ENCODE measurements around the gene BATF2. TPM values are rescaled to one million over a fixed set of nuclear protein-coding genes. Genes with fewer than 3 reads are reported as not detected.

BATF2 gene
- polyA plus RNA-seq, 2 of the 4 experiments (the other 2 are of a cell fraction): 0.21 to 0.67 TPM

- Histone ChIP-seq H3K4me3 (no peak overlapping the region), H3K9me3 (no peaks in the 10 kb centered on the region), H3K4me1 (peaks cover 6% of the 10 kb centered on the region; the same call in 2 of the 3 replicates), H3K27ac (no peak overlapping the region), H3K4me2 (no peak overlapping the region)
- ATAC-seq: no peak; a peak in 1 of 6 replicates
- no peak for FAIRE-seq
- DNase-seq (ENCODE audit: low read depth in 1 of 2, low spot score in 1 of 2): no peak
- ChIA-PET CTCF (interaction anchor here (1.1 to 8.6 kb wide), 5 partner anchors 22 to 82 kb away, joined by 3 to 60 read pairs (median 7); partner anchors contain the start of genes ARL2, TM7SF2 and ZNHIT2), POLR2A (no interaction called here)
- WGBS (ENCODE audit: missing lambda C conversion rate): 80% methylated on average over 11 of the region's 11 CpGs
- TF ChIP-seq CEBPB (IDR thresholded peaks at IDR 0.05) (no peak), POLR2AphosphoS2 (conservative IDR thresholded peaks at IDR 0.05; ENCODE audit: low read length) (no peak), GATA3 (IDR thresholded peaks at IDR 0.05; ENCODE audit: borderline replicate concordance) (no peak), CBX2 (IDR thresholded peaks at IDR 0.05; ENCODE audit: borderline replicate concordance, low read depth) (no peak), BHLHE40 (IDR thresholded peaks at IDR 0.05; ENCODE audit: low read depth, low read length) (no peak), ZFP36 (IDR thresholded peaks at IDR 0.05; ENCODE audit: borderline replicate concordance, partially characterized antibody) (no peak), POLR2A (IDR thresholded peaks at IDR 0.05; ENCODE audit: low read length) (no peak), NR3C1 (IDR thresholded peaks at IDR 0.05) (no peak), MAX (IDR thresholded peaks at IDR 0.05) (no peak), MAZ (IDR thresholded peaks at IDR 0.05; ENCODE audit: borderline replicate concordance, low read depth, low read length) (no peak), KDM5A (IDR thresholded peaks at IDR 0.05) (no peak), HES2 (IDR thresholded peaks at IDR 0.05) (no peak), MAFK (IDR thresholded peaks at IDR 0.05; ENCODE audit: partially characterized antibody) (no peak), FOSB (CRISPR knock-in tag; IDR thresholded peaks at IDR 0.05) (no peak)
Measured at GRCh38 chr11:65035579-65035978, 38.8 kb upstream of the BATF2 start.

GRCh38 chr11:65034423-65034822 lies 37.7 kb upstream of the BATF2 start:
- WGBS (ENCODE audit: missing lambda C conversion rate): 66% methylated on average over 2 of the region's 2 CpGs
- ATAC-seq (no peak), FAIRE-seq (no peak), DNase-seq (ENCODE audit: low read depth in 1 of 2, low spot score in 1 of 2) (no peak)
- ChIA-PET POLR2A (no interaction called here), CTCF (interaction anchor here (0.7 to 8.6 kb wide), 4 partner anchors 9 to 281 kb away, joined by 3 to 60 read pairs (median 4); partner anchors contain the start of gene ARL2)
- Histone ChIP-seq H3K9me3 (no peaks in the 10 kb centered on the region), H3K27ac (no peak overlapping the region), H3K4me1 (no peaks in the 10 kb centered on the region), H3K4me2 (no peak overlapping the region), H3K4me3 (no peak overlapping the region)
- no peak for TF ChIP-seq ESRRA (IDR thresholded peaks at IDR 0.05; ENCODE audit: borderline replicate concordance, low read length)
- TF ChIP-seq HMGXB4 (CRISPR knock-in tag; IDR thresholded peaks at IDR 0.05; ENCODE audit: borderline replicate concordance): no peak
- TF ChIP-seq CTCF (IDR thresholded peaks at IDR 0.05): no peak
- TF ChIP-seq HDAC2 (IDR thresholded peaks at IDR 0.05): no peak
- no peak for TF ChIP-seq BHLHE40 (IDR thresholded peaks at IDR 0.05; ENCODE audit: low read depth, low read length)
- TF ChIP-seq HOXA7 (CRISPR knock-in tag; IDR thresholded peaks at IDR 0.05): no peak
- no peak for TF ChIP-seq JUNB (IDR thresholded peaks at IDR 0.05)
- TF ChIP-seq FOSL2 (IDR thresholded peaks at IDR 0.05): no peak
- TF ChIP-seq FOSL2 (CRISPR knock-in tag; IDR thresholded peaks at IDR 0.05): no peak
- no peak for TF ChIP-seq GATA3 (IDR thresholded peaks at IDR 0.05; ENCODE audit: borderline replicate concordance)
- no peak for TF ChIP-seq ZFP36 (IDR thresholded peaks at IDR 0.05; ENCODE audit: borderline replicate concordance, partially characterized antibody)
- TF ChIP-seq RCOR1 (IDR thresholded peaks at IDR 0.05; ENCODE audit: low read depth, low read length): no peak
- TF ChIP-seq E2F6 (IDR thresholded peaks at IDR 0.05; ENCODE audit: borderline replicate concordance, low read depth): no peak
- TF ChIP-seq TFCP2L1 (CRISPR knock-in tag; IDR thresholded peaks at IDR 0.05): no peak
- TF ChIP-seq CHD2 (IDR thresholded peaks at IDR 0.05; ENCODE audit: low read length, partially characterized antibody): no peak
- TF ChIP-seq EP300 (IDR thresholded peaks at IDR 0.05): no peak
- no peak for TF ChIP-seq POLR2AphosphoS2 (conservative IDR thresholded peaks at IDR 0.05; ENCODE audit: low read length)

Data from A549 (cell line).